ENCODE measurements around the gene SERPINA12. TPM values are rescaled to one million over a fixed set of nuclear protein-coding genes. Genes with fewer than 3 reads are reported as not detected.
A peak's percentile ranks its signal among the peaks of the same experiment; 100 is the strongest.
"Not testable (repeated sequence)": the region's sequence is repeated elsewhere in the genome, so short reads cannot be mapped to it uniquely, and the experiment has no call there.

The SERPINA12 gene
- total RNA-seq, 4 donors from 2014 or later: not detected

- peak in 2 of 3 donors; percentile 64 to 66 for DNase-seq
- H3K9me3 ChIP-seq: no peaks in the 10 kb centered on the region
- TF ChIP-seq CTCF (IDR thresholded peaks at IDR 0.05): peak; percentile 57 to 92 (median 88)
- TF ChIP-seq POLR2A (IDR thresholded peaks at IDR 0.05): no peak
- H3K36me3 ChIP-seq: no peaks in the 10 kb centered on the region
- H3K4me1 ChIP-seq: no peaks in the 10 kb centered on the region
- no peaks in the 10 kb centered on the region for H3K27me3 ChIP-seq
- peak overlapping the region in 1 of 4 donors; percentile 9 for H3K4me3 ChIP-seq
- no peak overlapping the region for H3K27ac ChIP-seq
These were observed 23.1 kb downstream of the SERPINA12 start for GRCh38 chr14:94485944-94486841.

DNA sequence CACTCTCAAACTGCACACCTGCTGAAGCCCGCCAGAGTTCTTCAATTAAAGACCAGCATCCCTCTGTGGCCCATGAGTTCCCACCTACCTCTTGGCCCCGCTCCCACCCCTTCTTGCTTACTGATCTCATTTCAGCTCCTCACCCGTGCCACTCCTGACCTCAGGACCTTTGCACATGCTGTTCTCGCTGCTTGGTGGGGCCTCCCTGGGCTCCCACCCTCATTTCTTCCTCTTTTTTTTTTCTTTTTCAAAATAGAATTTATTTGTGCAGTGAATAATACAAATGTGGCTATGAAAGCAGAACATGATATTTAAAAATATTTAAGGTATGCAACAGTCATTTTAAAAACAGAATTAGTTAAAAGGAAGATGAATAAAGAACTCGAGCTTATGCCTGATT is 24.8 kb downstream of the SERPINA12 start:
- Histone ChIP-seq H3K4me3 (no peak overlapping the region), H3K27ac (no peak overlapping the region), H3K4me1 (no peaks in the 10 kb centered on the region), H3K36me3 (no peaks in the 10 kb centered on the region), H3K27me3 (no peaks in the 10 kb centered on the region), H3K9me3 (no peaks in the 10 kb centered on the region)
- TF ChIP-seq POLR2A (IDR thresholded peaks at IDR 0.05) (no peak), CTCF (IDR thresholded peaks at IDR 0.05) (no peak)
- DNase-seq: no peak

GRCh38 chr14:94483729-94484275 is 25.5 kb downstream of the SERPINA12 start:
- TF ChIP-seq POLR2A (IDR thresholded peaks at IDR 0.05) (no peak), CTCF (IDR thresholded peaks at IDR 0.05) (no peak)
- DNase-seq: no peak
- Histone ChIP-seq H3K4me1 (no peaks in the 10 kb centered on the region), H3K36me3 (no peaks in the 10 kb centered on the region), H3K9me3 (peaks cover 0 to 3% (median 0%) of the 10 kb centered on the region in 4 donors), H3K27me3 (no peaks in the 10 kb centered on the region), H3K4me3 (no peak overlapping the region), H3K27ac (no peak overlapping the region)

GRCh38 chr14:94483071-94483451 is 26.2 kb downstream of the SERPINA12 start:
- DNase-seq: no peak
- Histone ChIP-seq H3K27me3 (no peaks in the 10 kb centered on the region), H3K4me1 (no peaks in the 10 kb centered on the region), H3K9me3 (peaks cover 0 to 3% (median 0%) of the 10 kb centered on the region in 4 donors), H3K36me3 (no peaks in the 10 kb centered on the region), H3K27ac (no peak overlapping the region), H3K4me3 (no peak overlapping the region)
- TF ChIP-seq CTCF (IDR thresholded peaks at IDR 0.05): no peak

DNA sequence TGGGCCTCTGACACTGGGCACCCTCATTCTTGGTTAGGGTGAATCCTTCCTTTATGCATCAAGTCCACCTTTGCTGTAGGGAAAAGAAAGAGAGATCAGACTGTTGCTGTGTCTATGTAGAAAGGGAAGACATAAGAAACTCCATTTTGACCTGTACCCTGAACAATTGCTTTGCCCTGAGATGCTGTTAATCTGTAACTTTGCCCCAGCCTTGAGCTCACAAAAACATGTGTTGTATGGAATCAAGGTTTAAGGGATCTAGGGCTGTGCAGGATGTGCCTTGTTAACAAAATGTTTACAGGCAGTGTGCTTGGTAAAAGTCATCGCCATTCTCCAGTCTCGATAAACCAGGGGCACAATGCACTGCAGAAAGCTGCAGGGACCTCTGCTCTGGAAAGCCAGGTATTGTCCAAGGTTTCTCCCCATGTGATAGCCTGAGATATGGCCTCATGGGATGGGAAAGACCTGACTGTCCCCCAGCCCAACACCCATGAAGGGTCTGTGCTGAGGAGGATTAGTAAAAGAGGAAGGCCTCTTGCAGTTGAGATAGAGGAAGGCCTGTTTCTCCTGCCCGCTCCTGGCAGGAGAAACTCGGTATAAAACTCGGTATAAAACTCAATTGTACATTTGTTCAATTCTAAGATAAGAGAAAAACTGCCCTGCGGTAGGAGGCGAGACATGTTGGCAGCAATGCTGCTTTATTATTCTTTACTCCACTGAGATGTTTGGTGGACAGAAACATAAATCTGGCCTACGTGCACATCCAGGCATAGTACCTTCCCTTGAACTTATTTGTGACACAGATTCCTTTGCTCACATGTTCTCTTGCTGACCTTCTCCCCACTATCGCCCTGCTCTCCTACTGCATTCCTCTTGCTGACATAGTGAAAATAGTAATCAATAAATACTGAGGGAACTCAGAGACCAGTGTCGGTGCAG is 26.9 kb downstream of the SERPINA12 start:
- H3K36me3 ChIP-seq, H3K4me3 ChIP-seq, H3K27ac ChIP-seq, H3K9me3 ChIP-seq, H3K27me3 ChIP-seq, H3K4me1 ChIP-seq: not testable (repeated sequence)
- DNase-seq: peak in 1 of 3 donors; percentile 11
